ENCODE data around the gene ALG6. TPM values are rescaled to one million over a fixed set of nuclear protein-coding genes. Genes with fewer than 3 reads are reported as not detected.

ALG6 gene
- 7.3 and 7.6 TPM in 2 replicates for polyA plus RNA-seq (2013)

GRCh38 chr1:63367215-63368103 is at the start of gene ALG6:
Gene ALG6, plus strand, starts transcription at chr1:63367627. Its CDS starts 3,351 bp downstream, at chr1:63370978.
- Histone ChIP-seq H3K9ac (ENCODE audit: low read length) (peak within 1 kb of the TSS; percentile 48), H3K4me2 (ENCODE audit: low read length) (peak within 1 kb of the TSS; percentile 72), H3K14ac (ENCODE audit: low read length) (peak within 1 kb of the TSS; percentile 81), H4K8ac (ENCODE audit: low read depth, low read length) (peak within 1 kb of the TSS; percentile 87), H3K4me3 (ENCODE audit: low read depth, low read length) (peak within 1 kb of the TSS; percentile 83), H2BK120ac (ENCODE audit: insufficient read depth, low read length, poor library complexity) (peak within 1 kb of the TSS; percentile 45), H2AFZ (ENCODE audit: insufficient read depth, low read length, poor library complexity) (peak within 1 kb of the TSS; percentile 88), H2BK12ac (ENCODE audit: low read length) (peak within 1 kb of the TSS; percentile 37), H3K36me3 (ENCODE audit: control insufficient read depth in 1 of 2, insufficient read depth in 2 of 2, low read length in 2 of 2) (no peaks in the 10 kb centered on the region), H3K4me1 (ENCODE audit: control insufficient read depth in 1 of 2, insufficient read depth in 2 of 2, low read length in 2 of 2) (peaks cover 0 to 5% of the 10 kb centered on the region in 2 experiments), H2BK5ac (ENCODE audit: low read depth, low read length, poor library complexity) (peak within 1 kb of the TSS; percentile 28), H3K27ac (ENCODE audit: low read depth, low read length) (no peak within 1 kb of the TSS), H3K4ac (ENCODE audit: low read depth, low read length) (peak within 1 kb of the TSS; percentile 60), H3K9me3 (ENCODE audit: insufficient read depth, low read depth, low read length) (no peaks in the 10 kb centered on the region), H3K79me2 (ENCODE audit: control insufficient read depth, insufficient read depth, low read length, poor library complexity) (peaks cover 3% of the 10 kb centered on the region), H3K79me1 (ENCODE audit: low read length) (peaks cover 5% of the 10 kb centered on the region), H4K91ac (ENCODE audit: low read depth, low read length) (peak within 1 kb of the TSS; percentile 52), H3K18ac (ENCODE audit: low read length) (peak within 1 kb of the TSS; percentile 67), H3K27me3 (ENCODE audit: insufficient read depth, low read length) (no peaks in the 10 kb centered on the region), H4K12ac (ENCODE audit: low read depth, low read length) (peak within 1 kb of the TSS; percentile 91), H2AK5ac (ENCODE audit: low read length) (no peak within 1 kb of the TSS), H3K23ac (ENCODE audit: low read length) (no peak within 1 kb of the TSS)
- WGBS (ENCODE audit: extremely low coverage, insufficient coverage, insufficient read length) = no CpG with 5 or more reads among the region's 77 CpGs
- DNase-seq = peak; percentile 93 to 97

GRCh38 chr1:63317817-63318152 is 49.6 kb upstream of the ALG6 start:
- Histone ChIP-seq H3K79me2 (ENCODE audit: control insufficient read depth, insufficient read depth, low read length, poor library complexity) (no peaks in the 10 kb centered on the region), H3K4ac (ENCODE audit: low read depth, low read length) (no peak overlapping the region), H3K4me3 (ENCODE audit: low read depth, low read length) (no peak overlapping the region), H3K79me1 (ENCODE audit: low read length) (no peaks in the 10 kb centered on the region), H2AFZ (ENCODE audit: insufficient read depth, low read length, poor library complexity) (no peak overlapping the region), H4K12ac (ENCODE audit: low read depth, low read length) (no peak overlapping the region), H2AK5ac (ENCODE audit: low read length) (no peak overlapping the region), H4K8ac (ENCODE audit: low read depth, low read length) (no peak overlapping the region), H3K36me3 (ENCODE audit: control insufficient read depth in 1 of 2, insufficient read depth in 2 of 2, low read length in 2 of 2) (no peaks in the 10 kb centered on the region), H4K91ac (ENCODE audit: low read depth, low read length) (no peak overlapping the region), H2BK120ac (ENCODE audit: insufficient read depth, low read length, poor library complexity) (no peak overlapping the region), H3K4me2 (ENCODE audit: low read length) (peak overlapping the region; percentile 72), H3K23ac (ENCODE audit: low read length) (no peak overlapping the region), H3K4me1 (ENCODE audit: control insufficient read depth in 1 of 2, insufficient read depth in 2 of 2, low read length in 2 of 2) (peaks cover 4 to 12% of the 10 kb centered on the region in 2 experiments), H3K9me3 (ENCODE audit: insufficient read depth, low read depth, low read length) (peaks cover 2% of the 10 kb centered on the region), H3K18ac (ENCODE audit: low read length) (no peak overlapping the region), H3K9ac (ENCODE audit: low read length) (no peak overlapping the region), H2BK12ac (ENCODE audit: low read length) (no peak overlapping the region), H3K27ac (ENCODE audit: low read depth, low read length) (no peak overlapping the region), H2BK5ac (ENCODE audit: low read depth, low read length, poor library complexity) (no peak overlapping the region), H3K14ac (ENCODE audit: low read length) (no peak overlapping the region), H3K27me3 (ENCODE audit: insufficient read depth, low read length) (peaks cover 52% of the 10 kb centered on the region)
- DNase-seq = no peak
- WGBS (ENCODE audit: extremely low coverage, insufficient coverage, insufficient read length) = no CpG with 5 or more reads among the region's 14 CpGs

GRCh38 chr1:63318201-63318979 is 49.0 kb upstream of the ALG6 start:
- Histone ChIP-seq H3K9ac (ENCODE audit: low read length) (no peak overlapping the region), H2AK5ac (ENCODE audit: low read length) (no peak overlapping the region), H2BK12ac (ENCODE audit: low read length) (no peak overlapping the region), H3K36me3 (ENCODE audit: control insufficient read depth in 1 of 2, insufficient read depth in 2 of 2, low read length in 2 of 2) (no peaks in the 10 kb centered on the region), H4K91ac (ENCODE audit: low read depth, low read length) (no peak overlapping the region), H2BK5ac (ENCODE audit: low read depth, low read length, poor library complexity) (no peak overlapping the region), H3K14ac (ENCODE audit: low read length) (no peak overlapping the region), H3K4me3 (ENCODE audit: low read depth, low read length) (no peak overlapping the region), H2AFZ (ENCODE audit: insufficient read depth, low read length, poor library complexity) (no peak overlapping the region), H3K4ac (ENCODE audit: low read depth, low read length) (no peak overlapping the region), H3K9me3 (ENCODE audit: insufficient read depth, low read depth, low read length) (peaks cover 2% of the 10 kb centered on the region), H3K79me1 (ENCODE audit: low read length) (no peaks in the 10 kb centered on the region), H3K79me2 (ENCODE audit: control insufficient read depth, insufficient read depth, low read length, poor library complexity) (no peaks in the 10 kb centered on the region), H4K12ac (ENCODE audit: low read depth, low read length) (no peak overlapping the region), H3K27me3 (ENCODE audit: insufficient read depth, low read length) (peaks cover 58% of the 10 kb centered on the region), H2BK120ac (ENCODE audit: insufficient read depth, low read length, poor library complexity) (no peak overlapping the region), H3K23ac (ENCODE audit: low read length) (no peak overlapping the region), H3K4me1 (ENCODE audit: control insufficient read depth in 1 of 2, insufficient read depth in 2 of 2, low read length in 2 of 2) (peaks cover 10 to 17% of the 10 kb centered on the region in 2 experiments), H3K4me2 (ENCODE audit: low read length) (no peak overlapping the region), H3K18ac (ENCODE audit: low read length) (no peak overlapping the region), H4K8ac (ENCODE audit: low read depth, low read length) (no peak overlapping the region), H3K27ac (ENCODE audit: low read depth, low read length) (no peak overlapping the region)
- DNase-seq = no peak
- WGBS (ENCODE audit: extremely low coverage, insufficient coverage, insufficient read length) = no CpG with 5 or more reads among the region's 28 CpGs

- H4K12ac ChIP-seq (ENCODE audit: low read depth, low read length) = no peak overlapping the region
- H2AFZ ChIP-seq (ENCODE audit: insufficient read depth, low read length, poor library complexity) = no peak overlapping the region
- H3K27me3 ChIP-seq (ENCODE audit: insufficient read depth, low read length) = peaks cover 67% of the 10 kb centered on the region
- peaks cover 3% of the 10 kb centered on the region for H3K9me3 ChIP-seq (ENCODE audit: insufficient read depth, low read depth, low read length)
- no peak overlapping the region for H2BK120ac ChIP-seq (ENCODE audit: insufficient read depth, low read length, poor library complexity)
- no peak overlapping the region for H2AK5ac ChIP-seq (ENCODE audit: low read length)
- no peak overlapping the region for H4K8ac ChIP-seq (ENCODE audit: low read depth, low read length)
- H3K18ac ChIP-seq (ENCODE audit: low read length) = no peak overlapping the region
- no peak overlapping the region for H3K9ac ChIP-seq (ENCODE audit: low read length)
- H4K91ac ChIP-seq (ENCODE audit: low read depth, low read length) = no peak overlapping the region
- H3K36me3 ChIP-seq (ENCODE audit: control insufficient read depth in 1 of 2, insufficient read depth in 2 of 2, low read length in 2 of 2) = no peaks in the 10 kb centered on the region
- no peak overlapping the region for H3K23ac ChIP-seq (ENCODE audit: low read length)
- no peaks in the 10 kb centered on the region for H3K79me2 ChIP-seq (ENCODE audit: control insufficient read depth, insufficient read depth, low read length, poor library complexity)
- no peaks in the 10 kb centered on the region for H3K79me1 ChIP-seq (ENCODE audit: low read length)
- 100% methylated on average over 1 of the region's 60 CpGs for WGBS (ENCODE audit: extremely low coverage, insufficient coverage, insufficient read length)
- no peak overlapping the region for H2BK12ac ChIP-seq (ENCODE audit: low read length)
- H3K14ac ChIP-seq (ENCODE audit: low read length) = no peak overlapping the region
- no peak overlapping the region for H3K27ac ChIP-seq (ENCODE audit: low read depth, low read length)
- H2BK5ac ChIP-seq (ENCODE audit: low read depth, low read length, poor library complexity) = no peak overlapping the region
- H3K4ac ChIP-seq (ENCODE audit: low read depth, low read length) = no peak overlapping the region
- peak overlapping the region; percentile 6 for H3K4me2 ChIP-seq (ENCODE audit: low read length)
- H3K4me3 ChIP-seq (ENCODE audit: low read depth, low read length) = no peak overlapping the region
- no peak for DNase-seq
- H3K4me1 ChIP-seq (ENCODE audit: control insufficient read depth in 1 of 2, insufficient read depth in 2 of 2, low read length in 2 of 2) = peaks cover 17 to 19% of the 10 kb centered on the region in 2 experiments
Observed at GRCh38 chr1:63319046-63320021, 48.1 kb upstream of the ALG6 start.

All from trophoblast cell (in vitro differentiated cells and primary cell).